Uterus (tissue), 4 donors: ENCODE data around the gene TMEM266. TPM values are rescaled to one million over a fixed set of nuclear protein-coding genes. Genes with fewer than 3 reads are reported as not detected.

ENCODE experiments used
- DNase-seq, 2 donors: peaks; one replicate each; pipeline ENCODE4 v3.0.0-alpha.2; 2019 to 2020
- H3K27ac ChIP-seq, 2 donors: fragments of 200-600 bp; sonication (generic); 1 replicate in 1 of 2; 2 replicates in 1 of 2; pipeline ENCODE4 v1.5.1; 2016 to 2018
- H3K27me3 ChIP-seq, 2 donors: fragments of 200-600 bp; sonication (generic); one replicate each; pipeline ENCODE4 v1.5.1; 2018 to 2019; ENCODE audit warnings: control low read depth in 1 of 2
- H3K36me3 ChIP-seq, 2 donors: fragments of 200-600 bp; sonication (generic); one replicate each; pipeline ENCODE4 v1.5.1; 2019; ENCODE audit warnings: control low read depth in 1 of 2
- H3K4me1 ChIP-seq, 2 donors: fragments of 200-600 bp; sonication (generic); one replicate each; pipeline ENCODE4 v1.5.1; 2018 to 2019; ENCODE audit warnings: control low read depth in 1 of 2
- H3K4me3 ChIP-seq, 2 donors: fragments of 200-600 bp; sonication (generic); 1 replicate in 1 of 2; 2 replicates in 1 of 2; pipeline ENCODE4 v1.5.1; 2018 to 2019; ENCODE audit warnings: mild to moderate bottlenecking in 1 of 2
- H3K9me3 ChIP-seq, 2 donors: fragments of 200-600 bp; sonication (generic); one replicate each; pipeline ENCODE4 v1.5.1; 2019; ENCODE audit warnings: control low read depth in 1 of 2
- CTCF ChIP-seq, 4 experiments: fragments of 200-600 bp in 2 of 4; fragments of 450-650 bp in 2 of 4; sonication (generic) in 2 of 4; IDR thresholded peaks; one replicate each; pipeline ENCODE4 v1.5.1; 2016 to 2019; ENCODE audit warnings: antibody characterized with exemption in 4 of 4, mild to moderate bottlenecking in 2 of 4, moderate library complexity in 1 of 4
- POLR2A ChIP-seq, 2 donors: fragments of 450-650 bp; IDR thresholded peaks; one replicate each; pipeline ENCODE4 v1.6.1; 2016; ENCODE audit warnings: antibody characterized with exemption in 2 of 2, mild to moderate bottlenecking in 1 of 2, moderate library complexity in 1 of 2
- intact Hi-C: fragments of 100-400 bp; cut with DNase I; formaldehyde crosslinking; loops from one replicate; pipeline ENCODE4 v1.15.1; 2023; ENCODE audit warnings: low total_unique reads
- total RNA-seq, 4 donors: library from RNA; depleted of rRNA in 3 of 4; stranded (reverse); fragments of >200 nt in 3 of 4; gene quantifications; one replicate each; pipeline versions ENCODE4 v1.1.0 to v1.2.4, GENCODE V29; 2014 to 2023
- donor health status: DM: yes; HTN: yes; CAD: no.

Gene TMEM266
- total RNA-seq, 4 donors from 2014 or later = 0.35 TPM; not detected in 3

GRCh38 chr15:76075046-76075445 lies 15.3 kb downstream of the TMEM266 start:
- no peak overlapping the region for H3K27ac ChIP-seq
- TF ChIP-seq CTCF (IDR thresholded peaks at IDR 0.05) (no peak), POLR2A (IDR thresholded peaks at IDR 0.05) (no peak)
- no peaks in the 10 kb centered on the region for H3K4me1 ChIP-seq
- no peak overlapping the region for H3K4me3 ChIP-seq
- intact Hi-C loops = no loop called here
- no peaks in the 10 kb centered on the region for H3K36me3 ChIP-seq
- no peak for DNase-seq
- no peaks in the 10 kb centered on the region for H3K27me3 ChIP-seq
- H3K9me3 ChIP-seq = no peaks in the 10 kb centered on the region

GRCh38 chr15:76078285-76078877 lies 18.6 kb downstream of the TMEM266 start:
- Histone ChIP-seq H3K27ac (no peak overlapping the region), H3K9me3 (no peaks in the 10 kb centered on the region), H3K4me3 (no peak overlapping the region), H3K4me1 (no peaks in the 10 kb centered on the region), H3K27me3 (no peaks in the 10 kb centered on the region), H3K36me3 (no peaks in the 10 kb centered on the region)
- intact Hi-C loops = no loop called here
- no peak for TF ChIP-seq CTCF (IDR thresholded peaks at IDR 0.05)
- TF ChIP-seq POLR2A (IDR thresholded peaks at IDR 0.05) = no peak
- no peak for DNase-seq

GRCh38 chr15:76084256-76084655 lies 24.5 kb downstream of the TMEM266 start:
- Histone ChIP-seq H3K36me3 (no peaks in the 10 kb centered on the region), H3K9me3 (no peaks in the 10 kb centered on the region), H3K27ac (no peak overlapping the region), H3K4me3 (no peak overlapping the region), H3K4me1 (no peaks in the 10 kb centered on the region), H3K27me3 (no peaks in the 10 kb centered on the region)
- no peak for DNase-seq
- intact Hi-C loops = no loop called here
- TF ChIP-seq CTCF (IDR thresholded peaks at IDR 0.05) (no peak), POLR2A (IDR thresholded peaks at IDR 0.05) (no peak)

- TF ChIP-seq CTCF (IDR thresholded peaks at IDR 0.05) = no peak
- TF ChIP-seq POLR2A (IDR thresholded peaks at IDR 0.05) = no peak
- H3K4me3 ChIP-seq = no peak overlapping the region
- H3K9me3 ChIP-seq = no peaks in the 10 kb centered on the region
- intact Hi-C loops = no loop called here
- no peak for DNase-seq
- H3K27ac ChIP-seq = no peak overlapping the region
- no peaks in the 10 kb centered on the region for H3K4me1 ChIP-seq
- no peaks in the 10 kb centered on the region for H3K36me3 ChIP-seq
- H3K27me3 ChIP-seq = no peaks in the 10 kb centered on the region
These were observed 38.9 kb downstream of the TMEM266 start for GRCh38 chr15:76098685-76099084.

- Histone ChIP-seq H3K9me3 (no peaks in the 10 kb centered on the region), H3K27ac (no peak overlapping the region), H3K36me3 (no peaks in the 10 kb centered on the region), H3K27me3 (no peaks in the 10 kb centered on the region), H3K4me3 (no peak overlapping the region), H3K4me1 (no peaks in the 10 kb centered on the region)
- TF ChIP-seq CTCF (IDR thresholded peaks at IDR 0.05) (no peak), POLR2A (IDR thresholded peaks at IDR 0.05) (no peak)
- DNase-seq = no peak
- intact Hi-C loops = no loop called here
These were observed 39.6 kb downstream of the TMEM266 start for GRCh38 chr15:76099388-76099787.
